Mesothelial cell of epicardium (in vitro differentiated cells): Measurements from ENCODE around the gene XPNPEP3. TPM values are rescaled to one million over a fixed set of nuclear protein-coding genes. Genes with fewer than 3 reads are reported as not detected.

Experiments
- DNase-seq, 2 experiments: peaks; one replicate each; pipeline ENCODE4 v3.0.0; 2021; ENCODE audit warnings: low spot score in 2 of 2; ENCODE audit not compliant: unreplicated experiment in 2 of 2
- H3K27ac Mint-ChIP-seq: 2 replicates; pipeline ENCODE4 v1.8.0; 2021; ENCODE audit warnings: mixed read lengths
- H3K27me3 Mint-ChIP-seq: 2 replicates; pipeline ENCODE4 v1.8.0; 2021; ENCODE audit warnings: low read depth, mixed read lengths
- H3K36me3 Mint-ChIP-seq: 2 replicates; pipeline ENCODE4 v1.8.0; 2021; ENCODE audit warnings: mixed read lengths
- H3K4me1 Mint-ChIP-seq: 2 replicates; pipeline ENCODE4 v1.8.0; 2021; ENCODE audit warnings: mixed read lengths
- H3K4me3 Mint-ChIP-seq: 2 replicates; pipeline ENCODE4 v1.8.0; 2021; ENCODE audit warnings: mild to moderate bottlenecking, moderate library complexity, mixed read lengths
- H3K9me3 Mint-ChIP-seq: 2 replicates; pipeline ENCODE4 v1.8.0; 2021; ENCODE audit warnings: mixed read lengths
- CTCF ChIP-seq: fragments of 200-600 bp; sonication (generic); IDR thresholded peaks from one replicate; pipeline ENCODE4 v1.5.0; 2021; ENCODE audit warnings: antibody characterized with exemption; ENCODE audit not compliant: unreplicated experiment
- total RNA-seq: library from RNA; stranded (reverse); gene quantifications from 3 replicates; pipeline ENCODE4 v1.2.1, GENCODE V29; 2021

Gene XPNPEP3
- total RNA-seq, 1 donor from 2014 or later = 21.2 TPM

- H3K36me3 Mint-ChIP-seq = peaks cover 20% of the 10 kb centered on the region
- H3K4me3 Mint-ChIP-seq = no peak overlapping the region
- H3K27ac Mint-ChIP-seq = no peak overlapping the region
- DNase-seq = no peak
- H3K4me1 Mint-ChIP-seq = peaks cover 4% of the 10 kb centered on the region
- TF ChIP-seq CTCF = no peak
- H3K27me3 Mint-ChIP-seq = no peaks in the 10 kb centered on the region
- no peaks in the 10 kb centered on the region for H3K9me3 Mint-ChIP-seq
Observed at GRCh38 chr22:40972587-40972986, 115.6 kb downstream of the XPNPEP3 start.

- no peaks in the 10 kb centered on the region for H3K9me3 Mint-ChIP-seq
- no peak overlapping the region for H3K4me3 Mint-ChIP-seq
- no peak for TF ChIP-seq CTCF
- H3K27me3 Mint-ChIP-seq = no peaks in the 10 kb centered on the region
- H3K27ac Mint-ChIP-seq = no peak overlapping the region
- peaks cover 18% of the 10 kb centered on the region for H3K36me3 Mint-ChIP-seq
- DNase-seq = no peak
- H3K4me1 Mint-ChIP-seq = peaks cover 4% of the 10 kb centered on the region
Observed at GRCh38 chr22:40973144-40973543, 116.2 kb downstream of the XPNPEP3 start.

- no peak for DNase-seq
- Mint-ChIP-seq H3K4me1 (peaks cover 4% of the 10 kb centered on the region), H3K27me3 (no peaks in the 10 kb centered on the region), H3K9me3 (no peaks in the 10 kb centered on the region), H3K27ac (no peak overlapping the region), H3K4me3 (no peak overlapping the region), H3K36me3 (peaks cover 16% of the 10 kb centered on the region)
- no peak for TF ChIP-seq CTCF
Observed at GRCh38 chr22:40975366-40975765, 118.4 kb downstream of the XPNPEP3 start.

- Mint-ChIP-seq H3K27me3 (no peaks in the 10 kb centered on the region), H3K27ac (no peak overlapping the region), H3K4me1 (peaks cover 4% of the 10 kb centered on the region), H3K9me3 (no peaks in the 10 kb centered on the region), H3K4me3 (no peak overlapping the region), H3K36me3 (peaks cover 11% of the 10 kb centered on the region)
- TF ChIP-seq CTCF = no peak
- no peak for DNase-seq
Observed at GRCh38 chr22:40976866-40977700, 120.1 kb downstream of the XPNPEP3 start.

GRCh38 chr22:40979198-40979597 is 122.2 kb downstream of the XPNPEP3 start:
- H3K36me3 Mint-ChIP-seq = no peaks in the 10 kb centered on the region

More at GRCh38 chr22:40979198-40979597, 122.2 kb downstream of the XPNPEP3 start:
- H3K27me3 Mint-ChIP-seq = no peaks in the 10 kb centered on the region
- no peak overlapping the region for H3K27ac Mint-ChIP-seq
- peaks cover 4% of the 10 kb centered on the region for H3K4me1 Mint-ChIP-seq
- H3K9me3 Mint-ChIP-seq = no peaks in the 10 kb centered on the region
- TF ChIP-seq CTCF = no peak
- DNase-seq = no peak
- no peak overlapping the region for H3K4me3 Mint-ChIP-seq
